ENCODE measurements around the gene MISP3.

GRCh38 chr19:14116525-14116917 is 43.9 kb downstream of the MISP3 start:
- TF ChIP-seq CTCF (IDR thresholded peaks at IDR 0.05): no peak
- TF ChIP-seq POLR2A (IDR thresholded peaks at IDR 0.05): no peak

All from heart left ventricle (tissue), 13 donors.